Kidney epithelial cell (primary cell): ENCODE measurements around the gene CAVIN3. TPM values are rescaled to one million over a fixed set of nuclear protein-coding genes. Genes with fewer than 3 reads are reported as not detected.

Source experiments
- DNase-seq: peaks from one replicate; pipeline ENCODE4 v3.0.0-alpha.2; 2010; ENCODE audit warnings: low read depth
- H3K27me3 ChIP-seq: 2 replicates; pipeline ENCODE4 v1.6.0; 2011; ENCODE audit warnings: low read length; ENCODE audit not compliant: control insufficient read depth, insufficient read depth
- H3K36me3 ChIP-seq: 2 replicates; pipeline ENCODE4 v1.5.1; 2011; ENCODE audit warnings: low read length; ENCODE audit not compliant: control insufficient read depth, insufficient read depth
- H3K4me3 ChIP-seq: 2 replicates; pipeline ENCODE4 v1.5.1; 2011; ENCODE audit warnings: low read depth, mild to moderate bottlenecking, control low read depth, low read length
- total RNA-seq: library from RNA; depleted of rRNA; stranded (reverse); fragments of >200 nt; gene quantifications from 2 replicates; pipeline ENCODE4 v1.2.3, GENCODE V29; 2015
- TF ChIP-seq, protein P1 (sequence below): IDR thresholded peaks from 2 replicates; pipeline ENCODE4 v1.5.1; 2011; ENCODE audit warnings: mild to moderate bottlenecking, moderate library complexity, low read length, control low read depth, inconsistent platforms; ENCODE audit not compliant: insufficient read depth, poor library complexity, severe bottlenecking

CAVIN3 gene
- total RNA-seq, 1 donor from 2014 or later = 93.7 TPM

- TF ChIP-seq, protein P1, sequence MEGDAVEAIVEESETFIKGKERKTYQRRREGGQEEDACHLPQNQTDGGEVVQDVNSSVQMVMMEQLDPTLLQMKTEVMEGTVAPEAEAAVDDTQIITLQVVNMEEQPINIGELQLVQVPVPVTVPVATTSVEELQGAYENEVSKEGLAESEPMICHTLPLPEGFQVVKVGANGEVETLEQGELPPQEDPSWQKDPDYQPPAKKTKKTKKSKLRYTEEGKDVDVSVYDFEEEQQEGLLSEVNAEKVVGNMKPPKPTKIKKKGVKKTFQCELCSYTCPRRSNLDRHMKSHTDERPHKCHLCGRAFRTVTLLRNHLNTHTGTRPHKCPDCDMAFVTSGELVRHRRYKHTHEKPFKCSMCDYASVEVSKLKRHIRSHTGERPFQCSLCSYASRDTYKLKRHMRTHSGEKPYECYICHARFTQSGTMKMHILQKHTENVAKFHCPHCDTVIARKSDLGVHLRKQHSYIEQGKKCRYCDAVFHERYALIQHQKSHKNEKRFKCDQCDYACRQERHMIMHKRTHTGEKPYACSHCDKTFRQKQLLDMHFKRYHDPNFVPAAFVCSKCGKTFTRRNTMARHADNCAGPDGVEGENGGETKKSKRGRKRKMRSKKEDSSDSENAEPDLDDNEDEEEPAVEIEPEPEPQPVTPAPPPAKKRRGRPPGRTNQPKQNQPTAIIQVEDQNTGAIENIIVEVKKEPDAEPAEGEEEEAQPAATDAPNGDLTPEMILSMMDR = no peak
- peaks cover 2% of the 10 kb centered on the region for H3K27me3 ChIP-seq
- no peak overlapping the region for H3K4me3 ChIP-seq
- DNase-seq = no peak
- H3K36me3 ChIP-seq = no peaks in the 10 kb centered on the region
These were observed 47.1 kb downstream of the CAVIN3 start for GRCh38 chr11:6273188-6273587.

- DNase-seq = no peak
- Histone ChIP-seq H3K36me3 (no peaks in the 10 kb centered on the region), H3K27me3 (peaks cover 2% of the 10 kb centered on the region), H3K4me3 (no peak overlapping the region)
- TF ChIP-seq, protein P1 = no peak
These were observed 48.7 kb downstream of the CAVIN3 start for GRCh38 chr11:6271598-6271997.

GRCh38 chr11:6270584-6271246 lies 49.6 kb downstream of the CAVIN3 start:
- H3K4me3 ChIP-seq = no peak overlapping the region
- H3K36me3 ChIP-seq = no peaks in the 10 kb centered on the region
- no peak for DNase-seq
- H3K27me3 ChIP-seq = peaks cover 2% of the 10 kb centered on the region
- TF ChIP-seq, protein P1 = no peak

GRCh38 chr11:6269994-6270393 lies 50.3 kb downstream of the CAVIN3 start:
- DNase-seq = no peak
- peaks cover 2% of the 10 kb centered on the region for H3K27me3 ChIP-seq
- TF ChIP-seq, protein P1 = no peak
- H3K36me3 ChIP-seq = no peaks in the 10 kb centered on the region
- no peak overlapping the region for H3K4me3 ChIP-seq

Other genes starting within 250 kb of the CAVIN3 start
- gene OR56B4, start 212.8 kb downstream of the CAVIN3 start, total RNA-seq = not detected in 2 replicates
- gene OR52B2, start 150.2 kb downstream of the CAVIN3 start, total RNA-seq = not detected in 2 replicates
- gene OR52W1, start 121.3 kb downstream of the CAVIN3 start, total RNA-seq = not detected in 2 replicates
- gene C11orf42, start 114.9 kb downstream of the CAVIN3 start, total RNA-seq = not detected in 2 replicates
- 33.0 and 34.0 TPM in 2 replicates for gene FHIP1B, start 85.9 kb downstream of the CAVIN3 start, total RNA-seq
- 0.14 and 0.54 TPM in 2 replicates for gene CNGA4, start 81.4 kb downstream of the CAVIN3 start, total RNA-seq
- gene CCKBR, start 60.7 kb downstream of the CAVIN3 start, total RNA-seq = 0.21 TPM in 1 of 2 replicates, not detected in the other
- gene SMPD1, start 70.0 kb upstream of the CAVIN3 start, total RNA-seq = 25.7 and 28.4 TPM in 2 replicates
- 26.9 and 29.6 TPM in 2 replicates for gene APBB1, start 98.6 kb upstream of the CAVIN3 start, total RNA-seq
- gene HPX, start 120.5 kb upstream of the CAVIN3 start, total RNA-seq = 0.13 and 0.34 TPM in 2 replicates
- 13.7 and 13.8 TPM in 2 replicates for gene TRIM3, start 153.4 kb upstream of the CAVIN3 start, total RNA-seq
- 65.2 and 74.6 TPM in 2 replicates for gene ARFIP2, start 160.8 kb upstream of the CAVIN3 start, total RNA-seq
- gene TIMM10B, start 161.0 kb upstream of the CAVIN3 start, total RNA-seq = 48.6 and 56.1 TPM in 2 replicates
- gene DNHD1, start 176.8 kb upstream of the CAVIN3 start, total RNA-seq = 2.9 and 3.6 TPM in 2 replicates